ENCODE data around the gene NFS1.

DNA sequence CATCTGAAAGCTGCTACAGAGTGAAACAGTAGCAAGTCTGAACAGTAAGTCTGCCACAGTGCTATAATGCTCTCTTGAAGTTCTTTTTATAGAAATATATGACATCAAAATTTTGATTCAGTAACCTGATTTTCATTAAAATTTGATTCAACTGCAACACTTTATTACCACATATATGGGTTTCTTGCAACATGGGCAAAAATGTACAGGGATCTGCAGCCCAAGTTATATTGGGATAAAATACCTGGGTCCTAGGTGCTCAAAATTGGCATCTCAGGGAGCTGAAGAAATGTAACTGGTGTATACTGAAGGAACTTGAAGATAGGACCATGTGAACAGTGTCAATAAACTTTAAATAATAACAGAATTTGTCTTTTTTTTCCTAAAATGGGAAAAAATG lies 10.9 kb upstream of the NFS1 start:
- TF ChIP-seq, protein P1, sequence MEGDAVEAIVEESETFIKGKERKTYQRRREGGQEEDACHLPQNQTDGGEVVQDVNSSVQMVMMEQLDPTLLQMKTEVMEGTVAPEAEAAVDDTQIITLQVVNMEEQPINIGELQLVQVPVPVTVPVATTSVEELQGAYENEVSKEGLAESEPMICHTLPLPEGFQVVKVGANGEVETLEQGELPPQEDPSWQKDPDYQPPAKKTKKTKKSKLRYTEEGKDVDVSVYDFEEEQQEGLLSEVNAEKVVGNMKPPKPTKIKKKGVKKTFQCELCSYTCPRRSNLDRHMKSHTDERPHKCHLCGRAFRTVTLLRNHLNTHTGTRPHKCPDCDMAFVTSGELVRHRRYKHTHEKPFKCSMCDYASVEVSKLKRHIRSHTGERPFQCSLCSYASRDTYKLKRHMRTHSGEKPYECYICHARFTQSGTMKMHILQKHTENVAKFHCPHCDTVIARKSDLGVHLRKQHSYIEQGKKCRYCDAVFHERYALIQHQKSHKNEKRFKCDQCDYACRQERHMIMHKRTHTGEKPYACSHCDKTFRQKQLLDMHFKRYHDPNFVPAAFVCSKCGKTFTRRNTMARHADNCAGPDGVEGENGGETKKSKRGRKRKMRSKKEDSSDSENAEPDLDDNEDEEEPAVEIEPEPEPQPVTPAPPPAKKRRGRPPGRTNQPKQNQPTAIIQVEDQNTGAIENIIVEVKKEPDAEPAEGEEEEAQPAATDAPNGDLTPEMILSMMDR (IDR thresholded peaks at IDR 0.05) = no peak
- no peak for TF ChIP-seq POLR2A (IDR thresholded peaks at IDR 0.05)
